OCI-LY7 (cell line): ENCODE data around the gene SAP30BP. TPM values are rescaled to one million over a fixed set of nuclear protein-coding genes. Genes with fewer than 3 reads are reported as not detected.

Experiments
- BruUV-seq: library from RNA; stranded (reverse); fragments of 400-500 nt; replicated peaks from 2 replicates; lab custom pipeline; 2021; lab: Mats Ljungman, UMichigan
- CTCF ChIA-PET: fragments of 300-600 bp; sonication (Branson Sonifier 250); formaldehyde crosslinking; loops from one replicate; lab custom pipeline; 2022; ENCODE audit warnings: antibody characterized with exemption; ENCODE audit not compliant: unreplicated experiment; lab: Charles Lee
- POLR2A ChIA-PET: fragments of 300-600 bp; sonication (Branson Sonifier 250); formaldehyde crosslinking; loops from one replicate; lab custom pipeline; 2022; ENCODE audit warnings: antibody characterized with exemption; lab: Charles Lee
- DNase-seq: peaks from one replicate; pipeline ENCODE4 v3.0.0-alpha.2; 2015; ENCODE audit warnings: low spot score
- H2AFZ ChIP-seq: fragments of 200-600 bp; sonication (generic), shearing (Covaris generic); 2 replicates; pipeline ENCODE4 v1.6.1; 2014; ENCODE audit warnings: mild to moderate bottlenecking, antibody characterized with exemption, low read length, moderate library complexity
- H3K27ac ChIP-seq: fragments of 200-600 bp; sonication (generic); 2 replicates; pipeline ENCODE4 v1.5.1; 2014; ENCODE audit warnings: mixed run types, low read depth, mild to moderate bottlenecking, moderate library complexity, low read length, inconsistent platforms; ENCODE audit not compliant: poor library complexity, severe bottlenecking
- H3K36me3 ChIP-seq: fragments of 200-600 bp; sonication (generic); 2 replicates; pipeline ENCODE4 v1.6.1; 2014; ENCODE audit warnings: mild to moderate bottlenecking, antibody characterized with exemption, low read length, moderate library complexity, mixed read lengths; ENCODE audit not compliant: insufficient read depth
- H3K4me1 ChIP-seq: fragments of 200-600 bp; sonication (generic); 2 replicates; pipeline ENCODE4 v1.5.1; 2014; ENCODE audit warnings: mild to moderate bottlenecking, low read length; ENCODE audit not compliant: insufficient read depth, poor library complexity, severe bottlenecking
- H3K4me2 ChIP-seq: fragments of 200-600 bp; sonication (generic); 2 replicates; pipeline ENCODE4 v1.6.1; 2014; ENCODE audit warnings: mild to moderate bottlenecking, low read length
- H3K4me3 ChIP-seq: fragments of 200-600 bp; sonication (generic); 2 replicates; pipeline ENCODE4 v1.5.1; 2014; ENCODE audit warnings: mild to moderate bottlenecking, low read depth, low read length; ENCODE audit not compliant: poor library complexity, severe bottlenecking
- H3K79me2 ChIP-seq: fragments of 200-600 bp; sonication (generic); 2 replicates; pipeline ENCODE4 v1.6.1; 2016; ENCODE audit warnings: low read depth, mild to moderate bottlenecking, low read length, moderate library complexity, mixed read lengths; ENCODE audit not compliant: insufficient read depth
- H3K9me2 ChIP-seq: fragments of 200-600 bp; sonication (generic); 2 replicates; pipeline ENCODE4 v1.6.1; 2016; ENCODE audit warnings: mild to moderate bottlenecking, low read length, mixed read lengths; ENCODE audit not compliant: insufficient read depth
- H3K9me3 ChIP-seq: fragments of 200-600 bp; sonication (generic); 2 replicates; pipeline ENCODE4 v1.6.1; 2014; ENCODE audit warnings: mild to moderate bottlenecking, mixed run types, low read length, mixed read lengths
- H4K20me1 ChIP-seq: fragments of 200-600 bp; sonication (generic); 2 replicates; pipeline ENCODE4 v1.6.1; 2014; ENCODE audit warnings: mild to moderate bottlenecking, antibody characterized with exemption, low read length, moderate library complexity, mixed read lengths; ENCODE audit not compliant: insufficient read depth
- EZH2phosphoT487 ChIP-seq: fragments of 200-600 bp; sonication (generic); IDR thresholded peaks from 2 replicates; pipeline ENCODE4 v1.6.1; 2018; ENCODE audit warnings: low read depth, borderline replicate concordance, mild to moderate bottlenecking, mixed run types, antibody characterized with exemption, low read length, moderate library complexity, mixed read lengths
- intact Hi-C: fragments of 100-400 bp; cut with micrococcal nuclease; formaldehyde crosslinking; loops from one replicate; pipeline ENCODE4 v1.10.0; 2022; ENCODE audit not compliant: unreplicated experiment
- total RNA-seq, 2 experiments: library from RNA; depleted of rRNA in 1 of 2; stranded (reverse); fragments of >200 nt in 1 of 2; shearing (Covaris generic) in 1 of 2; gene quantifications; 2 replicates each; pipeline ENCODE4 v1.2.3, GENCODE V29; 2014 to 2022
- TF ChIP-seq, protein P1 (sequence below): fragments of 200-600 bp; sonication (generic); conservative IDR thresholded peaks from 2 replicates; pipeline ENCODE4 v1.5.1; 2014; ENCODE audit warnings: mild to moderate bottlenecking, antibody characterized with exemption, low read length, moderate library complexity, mixed read lengths

Gene SAP30BP
- total RNA-seq, 2 experiments from 2014 or later: 127 to 187 TPM

DNA sequence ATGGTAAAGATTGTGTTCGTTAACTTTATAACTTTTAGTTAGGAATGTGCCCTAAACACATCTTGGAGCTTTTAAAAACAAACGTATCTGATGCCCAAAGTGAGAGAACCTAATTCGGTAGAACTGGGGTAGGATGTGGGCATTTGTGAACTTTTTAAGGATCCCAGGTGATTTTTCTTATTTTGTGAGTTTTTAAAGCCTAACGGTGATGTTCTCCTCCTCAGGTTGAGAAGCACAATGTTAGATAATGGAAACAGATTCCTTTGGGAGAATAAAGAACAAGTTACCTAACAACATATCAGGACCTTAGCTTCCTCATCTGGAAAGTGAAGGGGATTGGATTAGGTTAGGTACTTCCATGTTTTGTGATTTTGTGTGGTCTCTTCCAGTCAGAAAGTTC, 687 bp downstream of the SAP30BP start:
- ChIA-PET CTCF (interaction anchor here (0.5 to 1.8 kb wide), 4 partner anchors 22 to 88 kb away, joined by 3 to 7 read pairs (median 4); no protein-coding TSS in a partner anchor), POLR2A (interaction anchor here (0.8 to 1.3 kb wide), 2 partner anchors 70 to 86 kb away, joined by 3 to 7 read pairs; no protein-coding TSS in a partner anchor)
- H3K4me1 ChIP-seq: peaks cover 48% of the 10 kb centered on the region
- H3K4me3 ChIP-seq: peak overlapping the region; percentile 84
- no peaks in the 10 kb centered on the region for H4K20me1 ChIP-seq
- H3K9me2 ChIP-seq: no peaks in the 10 kb centered on the region
- H3K27ac ChIP-seq: peak overlapping the region; percentile 39
- H2AFZ ChIP-seq: no peak overlapping the region
- H3K36me3 ChIP-seq: peaks cover 63% of the 10 kb centered on the region
- BruUV-seq: no TSS peak
- intact Hi-C loops: loop anchor here (5.0 to 10.0 kb wide), 4 partner anchors 36 to 1067 kb away; partner anchors contain the start of genes MFSD11, SMIM5, SRSF2 and UBALD2
- peaks cover 9% of the 10 kb centered on the region; the same call in 1 of the 2 replicates for H3K9me3 ChIP-seq
- no peak for DNase-seq
- peak overlapping the region; percentile 79 for H3K4me2 ChIP-seq
- peaks cover 74% of the 10 kb centered on the region for H3K79me2 ChIP-seq
- TF ChIP-seq, protein P1, sequence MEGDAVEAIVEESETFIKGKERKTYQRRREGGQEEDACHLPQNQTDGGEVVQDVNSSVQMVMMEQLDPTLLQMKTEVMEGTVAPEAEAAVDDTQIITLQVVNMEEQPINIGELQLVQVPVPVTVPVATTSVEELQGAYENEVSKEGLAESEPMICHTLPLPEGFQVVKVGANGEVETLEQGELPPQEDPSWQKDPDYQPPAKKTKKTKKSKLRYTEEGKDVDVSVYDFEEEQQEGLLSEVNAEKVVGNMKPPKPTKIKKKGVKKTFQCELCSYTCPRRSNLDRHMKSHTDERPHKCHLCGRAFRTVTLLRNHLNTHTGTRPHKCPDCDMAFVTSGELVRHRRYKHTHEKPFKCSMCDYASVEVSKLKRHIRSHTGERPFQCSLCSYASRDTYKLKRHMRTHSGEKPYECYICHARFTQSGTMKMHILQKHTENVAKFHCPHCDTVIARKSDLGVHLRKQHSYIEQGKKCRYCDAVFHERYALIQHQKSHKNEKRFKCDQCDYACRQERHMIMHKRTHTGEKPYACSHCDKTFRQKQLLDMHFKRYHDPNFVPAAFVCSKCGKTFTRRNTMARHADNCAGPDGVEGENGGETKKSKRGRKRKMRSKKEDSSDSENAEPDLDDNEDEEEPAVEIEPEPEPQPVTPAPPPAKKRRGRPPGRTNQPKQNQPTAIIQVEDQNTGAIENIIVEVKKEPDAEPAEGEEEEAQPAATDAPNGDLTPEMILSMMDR: no peak
- no peak for TF ChIP-seq EZH2phosphoT487

DNA sequence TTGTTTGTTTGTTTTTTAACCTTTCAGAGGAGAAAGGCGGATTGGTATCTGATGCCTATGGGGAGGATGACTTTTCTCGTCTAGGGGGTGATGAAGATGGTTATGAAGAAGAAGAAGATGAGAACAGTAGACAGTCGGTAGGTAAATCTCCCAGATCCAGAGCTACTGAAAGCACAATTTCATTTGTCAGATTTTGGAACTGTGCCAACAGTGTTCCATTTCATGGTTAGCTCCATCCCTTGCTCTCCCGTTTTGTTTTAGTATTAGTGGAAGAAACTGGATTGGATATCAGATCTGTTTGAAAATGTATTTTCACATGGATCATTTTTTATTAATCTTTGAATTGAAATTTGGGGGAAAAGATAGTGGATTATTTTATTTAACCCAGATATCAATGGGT, 1.4 kb downstream of the SAP30BP start:
- peaks cover 6% of the 10 kb centered on the region; the same call in 1 of the 2 replicates for H3K9me3 ChIP-seq
- TF ChIP-seq EZH2phosphoT487: no peak
- TF ChIP-seq, protein P1: no peak
- H4K20me1 ChIP-seq: no peaks in the 10 kb centered on the region
- no peak for DNase-seq
- H3K27ac ChIP-seq: no peak overlapping the region
- no peaks in the 10 kb centered on the region for H3K9me2 ChIP-seq
- intact Hi-C loops: loop anchor here (5.0 to 10.0 kb wide), 4 partner anchors 36 to 1066 kb away; partner anchors contain the start of genes MFSD11, SMIM5, SRSF2 and UBALD2
- H2AFZ ChIP-seq: no peak overlapping the region
- POLR2A ChIA-PET: interaction anchor here (0.6 kb wide), 1 partner anchor 81 kb away, joined by 3 read pairs; no protein-coding TSS in a partner anchor
- H3K36me3 ChIP-seq: peaks cover 65% of the 10 kb centered on the region
- H3K79me2 ChIP-seq: peaks cover 70% of the 10 kb centered on the region
- H3K4me1 ChIP-seq: peaks cover 41% of the 10 kb centered on the region
- H3K4me2 ChIP-seq: peak overlapping the region; percentile 79
- CTCF ChIA-PET: interaction anchor here (0.5 to 1.2 kb wide), 4 partner anchors 21 to 87 kb away, joined by 3 to 4 read pairs (median 3); no protein-coding TSS in a partner anchor
- BruUV-seq: no TSS peak
- H3K4me3 ChIP-seq: peak overlapping the region; percentile 84

DNA sequence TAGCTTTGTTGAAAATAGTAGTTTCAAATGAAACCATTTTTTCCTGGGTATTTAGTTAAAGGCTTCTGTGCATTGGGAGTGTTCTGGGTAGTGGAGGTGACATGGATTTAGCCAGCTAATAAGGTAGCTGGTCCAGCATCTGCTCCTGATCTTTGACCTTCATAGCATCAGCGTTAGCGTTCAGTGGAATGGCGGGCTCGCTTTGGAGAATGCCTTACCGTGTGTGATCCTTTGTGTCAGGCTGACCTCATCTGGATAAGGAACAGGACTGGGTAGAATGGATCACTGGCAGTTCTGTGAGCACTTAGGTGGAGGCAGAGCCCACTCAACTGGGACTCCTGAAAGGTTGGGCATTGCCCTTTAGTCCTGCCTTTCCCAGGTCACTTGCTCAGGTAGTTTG, 3.7 kb downstream of the SAP30BP start:
- H3K36me3 ChIP-seq: peaks cover 70% of the 10 kb centered on the region

More for the DNA sequence above, 3.7 kb downstream of the SAP30BP start:
- Histone ChIP-seq H3K27ac (no peak overlapping the region), H3K9me3 (no peaks in the 10 kb centered on the region; the same call in 1 of the 2 replicates), H3K79me2 (peaks cover 75% of the 10 kb centered on the region), H3K4me2 (peak overlapping the region; percentile 0; the same call in 1 of the 2 replicates), H3K4me1 (peaks cover 30% of the 10 kb centered on the region), H3K4me3 (no peak overlapping the region), H4K20me1 (no peaks in the 10 kb centered on the region), H2AFZ (no peak overlapping the region), H3K9me2 (no peaks in the 10 kb centered on the region)
- ChIA-PET POLR2A (interaction anchor here (0.7 to 2.0 kb wide), 5 partner anchors 18 to 75 kb away, joined by 3 to 7 read pairs (median 3); no protein-coding TSS in a partner anchor), CTCF (interaction anchor here (1.0 to 1.8 kb wide), 3 partner anchors 38 to 79 kb away, joined by 3 to 4 read pairs (median 4); no protein-coding TSS in a partner anchor)
- TF ChIP-seq EZH2phosphoT487: no peak
- TF ChIP-seq, protein P1: no peak
- DNase-seq: no peak
- intact Hi-C loops: no loop called here
- BruUV-seq: no TSS peak
